Measurements from ENCODE around the gene DYNC2I2. TPM values are rescaled to one million over a fixed set of nuclear protein-coding genes. Genes with fewer than 3 reads are reported as not detected.
"Not testable (repeated sequence)": the region's sequence is repeated elsewhere in the genome, so short reads cannot be mapped to it uniquely, and the experiment has no call there.

The DYNC2I2 gene
- polyA plus RNA-seq, 2 donors, result 45.7 to 48.0 TPM

DNA sequence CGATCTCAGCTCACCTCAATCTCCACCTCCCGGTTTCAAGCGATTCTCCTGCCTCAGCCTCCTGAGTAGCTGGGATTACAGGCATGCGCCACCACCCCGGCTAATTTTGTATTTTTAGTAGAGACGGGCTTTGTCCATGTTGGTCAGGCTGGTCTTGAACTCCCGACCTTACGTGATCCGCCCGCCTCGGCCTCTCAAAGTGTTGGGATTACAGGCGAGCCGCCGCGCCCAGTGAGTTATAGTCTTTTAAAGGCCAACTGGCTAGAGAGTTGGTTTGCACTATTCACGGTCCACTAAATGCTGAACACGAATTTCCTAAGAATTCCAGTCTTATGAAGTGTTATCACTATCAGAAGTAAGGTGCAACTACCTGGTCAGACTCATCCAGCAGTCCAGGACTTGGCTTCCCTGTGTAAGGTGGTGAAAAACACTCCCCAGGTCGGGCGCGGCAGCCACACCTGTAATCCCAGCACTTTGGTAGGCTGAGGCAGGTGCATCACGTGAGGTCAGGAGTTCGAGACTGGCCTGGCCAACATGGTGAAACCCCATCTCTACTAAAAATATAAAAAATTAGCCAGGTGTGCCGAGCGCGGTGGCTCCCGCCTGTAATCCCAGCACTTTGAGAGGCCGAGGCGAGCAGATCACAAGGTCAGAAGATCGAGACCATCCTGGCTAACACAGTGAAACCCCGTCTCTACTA, 42.6 kb upstream of the DYNC2I2 start:
- not testable (repeated sequence) for H3K4me3 ChIP-seq (ENCODE audit: low read depth in 1 of 2, low read length in 2 of 2); H3K9me3 ChIP-seq (ENCODE audit: control insufficient read depth in 2 of 2, insufficient read depth in 1 of 2, low read depth in 1 of 2, low read length in 1 of 2); H3K27me3 ChIP-seq (ENCODE audit: control insufficient read depth in 1 of 2, insufficient read depth in 2 of 2, low read length in 2 of 2); H3K4me1 ChIP-seq (ENCODE audit: control insufficient read depth in 2 of 2, insufficient read depth in 2 of 2, low read length in 1 of 2); H3K27ac ChIP-seq (ENCODE audit: low read depth in 2 of 2, low read length in 1 of 2); H3K36me3 ChIP-seq (ENCODE audit: control insufficient read depth in 2 of 2, insufficient read depth in 2 of 2, low read length in 1 of 2)
- WGBS, 2 donors, result 90 to 94% methylated on average over 28 to 30 of the region's 30 CpGs

DNA sequence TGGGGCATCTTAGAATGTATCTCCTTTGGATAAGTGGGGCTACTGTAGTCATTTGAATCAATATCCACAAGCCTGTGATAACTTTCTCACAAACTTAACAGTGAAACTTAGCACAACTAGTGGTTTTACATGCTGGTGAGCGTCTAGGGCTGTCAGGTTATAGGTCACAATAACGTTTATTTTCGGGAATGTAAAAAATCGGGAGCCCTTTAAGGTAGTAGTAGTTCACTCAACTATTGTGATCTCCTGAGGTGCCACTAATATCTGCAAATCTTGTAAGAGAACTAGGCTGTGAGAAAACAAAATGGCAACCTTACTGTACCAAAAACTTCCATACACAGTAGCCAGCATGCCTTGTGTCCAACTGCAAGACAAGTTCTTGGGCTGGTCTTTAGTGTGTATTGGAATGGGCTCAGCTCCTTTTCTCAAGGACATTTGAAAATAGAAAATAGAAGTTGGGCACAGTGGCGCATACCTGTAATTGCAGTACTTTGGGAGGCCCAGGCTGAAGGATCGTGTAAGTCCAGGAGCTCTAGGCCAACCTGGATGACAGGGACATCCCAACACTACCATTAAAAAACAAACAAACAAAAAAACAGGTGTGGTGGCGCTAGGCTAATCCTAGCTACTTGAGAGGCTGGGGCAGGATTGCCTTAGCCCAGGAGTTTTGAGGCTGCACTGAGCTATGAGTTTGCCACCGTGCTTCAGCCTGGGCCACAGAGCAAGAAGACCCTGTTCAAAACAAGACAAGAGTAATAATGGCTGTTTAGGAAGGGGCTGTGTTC, 40.5 kb upstream of the DYNC2I2 start:
- Histone ChIP-seq H3K36me3 (ENCODE audit: control insufficient read depth in 2 of 2, insufficient read depth in 2 of 2, low read length in 1 of 2) (peaks cover 3 to 4% of the 10 kb centered on the region in 2 donors), H3K9me3 (ENCODE audit: control insufficient read depth in 2 of 2, insufficient read depth in 1 of 2, low read depth in 1 of 2, low read length in 1 of 2) (no peaks in the 10 kb centered on the region)
- 72 to 76% methylated on average over 8 of the region's 8 CpGs for WGBS, 2 donors

GRCh38 chr9:128694344-128694743, 37.7 kb upstream of the DYNC2I2 start:
- H3K27ac ChIP-seq (ENCODE audit: low read depth in 2 of 2, low read length in 1 of 2), result no peak overlapping the region
- H3K4me1 ChIP-seq (ENCODE audit: control insufficient read depth in 2 of 2, insufficient read depth in 2 of 2, low read length in 1 of 2), result no peaks in the 10 kb centered on the region
- no peaks in the 10 kb centered on the region for H3K9me3 ChIP-seq (ENCODE audit: control insufficient read depth in 2 of 2, insufficient read depth in 1 of 2, low read depth in 1 of 2, low read length in 1 of 2)
- H3K36me3 ChIP-seq (ENCODE audit: control insufficient read depth in 2 of 2, insufficient read depth in 2 of 2, low read length in 1 of 2), result peaks cover 5 to 7% of the 10 kb centered on the region in 2 donors
- WGBS, 2 donors, result 65% methylated on average over 6 of the region's 6 CpGs
- no peaks in the 10 kb centered on the region for H3K27me3 ChIP-seq (ENCODE audit: control insufficient read depth in 1 of 2, insufficient read depth in 2 of 2, low read length in 2 of 2)
- no peak overlapping the region for H3K4me3 ChIP-seq (ENCODE audit: low read depth in 1 of 2, low read length in 2 of 2)

More for the DNA sequence above, 40.5 kb upstream of the DYNC2I2 start:
- H3K27ac ChIP-seq (ENCODE audit: low read depth in 2 of 2, low read length in 1 of 2), result no peak overlapping the region
- no peak overlapping the region for H3K4me3 ChIP-seq (ENCODE audit: low read depth in 1 of 2, low read length in 2 of 2)
- no peaks in the 10 kb centered on the region for H3K4me1 ChIP-seq (ENCODE audit: control insufficient read depth in 2 of 2, insufficient read depth in 2 of 2, low read length in 1 of 2)
- no peaks in the 10 kb centered on the region for H3K27me3 ChIP-seq (ENCODE audit: control insufficient read depth in 1 of 2, insufficient read depth in 2 of 2, low read length in 2 of 2)

GRCh38 chr9:128693738-128694137, 37.1 kb upstream of the DYNC2I2 start:
- H3K9me3 ChIP-seq (ENCODE audit: control insufficient read depth in 2 of 2, insufficient read depth in 1 of 2, low read depth in 1 of 2, low read length in 1 of 2); H3K4me3 ChIP-seq (ENCODE audit: low read depth in 1 of 2, low read length in 2 of 2); H3K36me3 ChIP-seq (ENCODE audit: control insufficient read depth in 2 of 2, insufficient read depth in 2 of 2, low read length in 1 of 2); H3K27me3 ChIP-seq (ENCODE audit: control insufficient read depth in 1 of 2, insufficient read depth in 2 of 2, low read length in 2 of 2); H3K27ac ChIP-seq (ENCODE audit: low read depth in 2 of 2, low read length in 1 of 2); H3K4me1 ChIP-seq (ENCODE audit: control insufficient read depth in 2 of 2, insufficient read depth in 2 of 2, low read length in 1 of 2): not testable (repeated sequence)
- WGBS, 2 donors, result 80 to 83% methylated on average over 3 of the region's 3 CpGs

DNA sequence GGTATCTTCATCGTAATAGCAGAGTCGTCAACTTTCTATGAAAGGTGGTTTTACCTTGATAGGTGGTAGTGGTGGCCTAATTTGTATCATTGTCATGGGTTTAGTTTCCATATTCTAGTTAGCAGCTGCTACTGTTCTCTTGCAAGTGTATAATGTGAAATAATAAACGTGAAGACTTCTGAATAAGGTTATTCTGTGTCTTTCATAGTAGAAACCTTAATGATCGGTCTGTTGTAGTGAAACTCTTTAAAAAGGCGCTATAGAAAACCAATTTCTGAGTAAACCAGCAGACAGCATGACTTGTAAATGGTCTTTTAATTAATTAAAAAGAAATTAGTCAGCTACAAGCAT, 34.0 kb upstream of the DYNC2I2 start:
- WGBS, 2 donors, result 5 to 6% methylated on average over 5 of the region's 5 CpGs
- H3K4me3 ChIP-seq (ENCODE audit: low read depth in 1 of 2, low read length in 2 of 2), result peak overlapping the region; percentile 86 to 91
- H3K27me3 ChIP-seq (ENCODE audit: control insufficient read depth in 1 of 2, insufficient read depth in 2 of 2, low read length in 2 of 2), result no peaks in the 10 kb centered on the region
- H3K36me3 ChIP-seq (ENCODE audit: control insufficient read depth in 2 of 2, insufficient read depth in 2 of 2, low read length in 1 of 2), result peaks cover 4 to 5% of the 10 kb centered on the region in 2 donors
- H3K9me3 ChIP-seq (ENCODE audit: control insufficient read depth in 2 of 2, insufficient read depth in 1 of 2, low read depth in 1 of 2, low read length in 1 of 2), result no peaks in the 10 kb centered on the region
- H3K4me1 ChIP-seq (ENCODE audit: control insufficient read depth in 2 of 2, insufficient read depth in 2 of 2, low read length in 1 of 2), result peaks cover 2 to 6% of the 10 kb centered on the region in 2 donors
- peak overlapping the region; percentile 80 to 99 for H3K27ac ChIP-seq (ENCODE audit: low read depth in 2 of 2, low read length in 1 of 2)

GRCh38 chr9:128689820-128690683, 33.4 kb upstream of the DYNC2I2 start:
- H3K9me3 ChIP-seq (ENCODE audit: control insufficient read depth in 2 of 2, insufficient read depth in 1 of 2, low read depth in 1 of 2, low read length in 1 of 2), result no peaks in the 10 kb centered on the region
- peak overlapping the region; percentile 80 to 99 for H3K27ac ChIP-seq (ENCODE audit: low read depth in 2 of 2, low read length in 1 of 2)
- H3K4me1 ChIP-seq (ENCODE audit: control insufficient read depth in 2 of 2, insufficient read depth in 2 of 2, low read length in 1 of 2), result peaks cover 2 to 11% of the 10 kb centered on the region in 2 donors
- H3K4me3 ChIP-seq (ENCODE audit: low read depth in 1 of 2, low read length in 2 of 2), result peak overlapping the region; percentile 86 to 91
- WGBS, 2 donors, result 0 to 1% methylated on average over 55 to 83 of the region's 83 CpGs
- no peaks in the 10 kb centered on the region for H3K27me3 ChIP-seq (ENCODE audit: control insufficient read depth in 1 of 2, insufficient read depth in 2 of 2, low read length in 2 of 2)
- H3K36me3 ChIP-seq (ENCODE audit: control insufficient read depth in 2 of 2, insufficient read depth in 2 of 2, low read length in 1 of 2), result peaks cover 4 to 5% of the 10 kb centered on the region in 2 donors

- peak overlapping the region; percentile 93 to 99 for H3K27ac ChIP-seq (ENCODE audit: low read depth in 2 of 2, low read length in 1 of 2)
- H3K36me3 ChIP-seq (ENCODE audit: control insufficient read depth in 2 of 2, insufficient read depth in 2 of 2, low read length in 1 of 2), result peaks cover 3 to 4% of the 10 kb centered on the region in 2 donors
- H3K4me1 ChIP-seq (ENCODE audit: control insufficient read depth in 2 of 2, insufficient read depth in 2 of 2, low read length in 1 of 2), result peaks cover 2 to 13% of the 10 kb centered on the region in 2 donors
- no peaks in the 10 kb centered on the region for H3K27me3 ChIP-seq (ENCODE audit: control insufficient read depth in 1 of 2, insufficient read depth in 2 of 2, low read length in 2 of 2)
- 1 to 2% methylated on average over 9 to 80 of the region's 80 CpGs for whole genome bisulfite sequencing, 2 donors
- no peaks in the 10 kb centered on the region for H3K9me3 ChIP-seq (ENCODE audit: control insufficient read depth in 2 of 2, insufficient read depth in 1 of 2, low read depth in 1 of 2, low read length in 1 of 2)
- peak overlapping the region; percentile 86 to 91 for H3K4me3 ChIP-seq (ENCODE audit: low read depth in 1 of 2, low read length in 2 of 2)
Measured at GRCh38 chr9:128689293-128689774, 32.7 kb upstream of the DYNC2I2 start.

DNA sequence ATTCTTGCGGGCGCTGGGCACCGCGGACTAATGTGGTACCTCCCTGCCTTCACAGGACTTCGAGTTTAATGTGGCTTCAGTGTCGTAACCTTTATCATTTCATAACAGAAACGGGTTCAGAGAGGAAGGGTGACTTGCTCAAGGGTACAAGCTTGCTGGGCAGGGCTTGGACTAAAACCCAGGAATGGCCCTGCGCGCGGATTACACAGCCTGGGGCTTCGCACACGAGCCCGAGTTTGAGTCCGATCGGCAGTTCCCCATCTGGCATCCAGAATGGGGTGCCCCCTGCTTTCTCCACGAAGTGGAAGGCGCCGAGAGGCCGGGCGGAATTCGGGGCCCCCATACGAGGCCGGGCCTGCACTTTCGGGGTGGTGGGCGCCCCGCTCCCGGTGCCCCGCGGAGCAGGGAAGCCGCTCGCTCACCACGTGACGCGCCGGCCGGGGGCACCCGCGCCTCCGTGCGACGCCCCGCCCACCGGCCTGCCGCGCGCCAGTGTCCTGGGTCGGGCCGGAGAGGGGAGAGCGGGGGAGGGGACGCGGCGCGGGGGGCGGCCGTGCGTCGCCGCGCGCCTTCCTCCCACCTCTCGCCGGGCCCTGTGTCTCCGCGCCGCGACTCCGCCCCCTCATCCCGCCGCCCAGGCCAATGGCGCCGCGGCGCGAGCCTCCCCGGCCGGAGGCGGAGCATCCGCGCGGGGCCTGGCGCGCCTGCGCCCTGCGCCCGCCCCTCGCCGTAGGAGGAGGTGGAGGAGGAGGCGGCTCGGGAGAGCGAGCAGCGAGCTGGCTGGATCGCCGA, 32.0 kb upstream of the DYNC2I2 start, which contains the start of gene SET:
SET (plus strand) TSS at position 722 of the 792 bp plus-strand sequence. CDS start 361 bp downstream, outside the sequence.
- H3K4me1 ChIP-seq (ENCODE audit: control insufficient read depth in 2 of 2, insufficient read depth in 2 of 2, low read length in 1 of 2), result peaks cover 2 to 13% of the 10 kb centered on the region in 2 donors
- H3K4me3 ChIP-seq (ENCODE audit: low read depth in 1 of 2, low read length in 2 of 2), result peak within 1 kb of the TSS; percentile 86 to 91
- H3K27ac ChIP-seq (ENCODE audit: low read depth in 2 of 2, low read length in 1 of 2), result peak within 1 kb of the TSS; percentile 98 to 99
- H3K36me3 ChIP-seq (ENCODE audit: control insufficient read depth in 2 of 2, insufficient read depth in 2 of 2, low read length in 1 of 2), result peaks cover 2 to 4% of the 10 kb centered on the region in 2 donors
- H3K9me3 ChIP-seq (ENCODE audit: control insufficient read depth in 2 of 2, insufficient read depth in 1 of 2, low read depth in 1 of 2, low read length in 1 of 2), result no peaks in the 10 kb centered on the region
- no peaks in the 10 kb centered on the region for H3K27me3 ChIP-seq (ENCODE audit: control insufficient read depth in 1 of 2, insufficient read depth in 2 of 2, low read length in 2 of 2)
- 1 to 2% methylated on average over 57 to 93 of the region's 93 CpGs for WGBS, 2 donors

Data from esophagus (tissue), 2 donors.